UCSD-AML1 (cell line): Measurements from ENCODE around the gene CDC42BPA.
"Not testable (repeated sequence)": the region's sequence is repeated elsewhere in the genome, so short reads cannot be mapped to it uniquely, and the experiment has no call there.

Experiments used
- DNase-seq: peaks from one replicate; lab custom pipeline; 2025; ENCODE audit not compliant: unreplicated experiment; lab: John Stamatoyannopoulos, UW

Gene CDC42BPA

GRCh38 chr1:227134686-227135314 lies 183.5 kb downstream of the CDC42BPA start:
- DNase-seq: no peak

- not testable (repeated sequence) for DNase-seq
Measured at GRCh38 chr1:227132695-227133094, 185.6 kb downstream of the CDC42BPA start.

- no peak for DNase-seq
Measured at GRCh38 chr1:227131193-227131592, 187.1 kb downstream of the CDC42BPA start.

GRCh38 chr1:227127891-227128290 lies 190.4 kb downstream of the CDC42BPA start:
- DNase-seq: no peak

- no peak for DNase-seq
Measured at GRCh38 chr1:227125929-227126545, 192.3 kb downstream of the CDC42BPA start.

GRCh38 chr1:227124473-227124872 lies 193.8 kb downstream of the CDC42BPA start:
- no peak for DNase-seq

- DNase-seq: no peak
Measured at GRCh38 chr1:227120826-227121225, 197.5 kb downstream of the CDC42BPA start.

- DNase-seq: no peak
Measured at GRCh38 chr1:227112538-227112937, 205.8 kb downstream of the CDC42BPA start.

- DNase-seq: no peak
Measured at GRCh38 chr1:227111782-227112181, 206.5 kb downstream of the CDC42BPA start.

- not testable (repeated sequence) for DNase-seq
Measured at GRCh38 chr1:227105291-227105690, 213.0 kb downstream of the CDC42BPA start.

GRCh38 chr1:227102056-227102455 lies 216.2 kb downstream of the CDC42BPA start:
- DNase-seq: no peak

GRCh38 chr1:227094249-227094966 lies 223.9 kb downstream of the CDC42BPA start:
- DNase-seq: no peak

GRCh38 chr1:227093309-227093708 lies 225.0 kb downstream of the CDC42BPA start:
- DNase-seq: no peak

- no peak for DNase-seq
Measured at GRCh38 chr1:227092069-227092468, 226.2 kb downstream of the CDC42BPA start.

GRCh38 chr1:227086636-227087035 lies 231.7 kb downstream of the CDC42BPA start:
- DNase-seq: no peak

- DNase-seq: no peak
Measured at GRCh38 chr1:227082999-227083746, 235.1 kb downstream of the CDC42BPA start.

- no peak for DNase-seq
Measured at GRCh38 chr1:227077783-227078182, 240.5 kb downstream of the CDC42BPA start.

GRCh38 chr1:227073786-227074185 lies 244.5 kb downstream of the CDC42BPA start:
- DNase-seq: no peak

GRCh38 chr1:227072991-227073390 lies 245.3 kb downstream of the CDC42BPA start:
- no peak for DNase-seq

GRCh38 chr1:227071895-227072587 lies 246.3 kb downstream of the CDC42BPA start:
- no peak for DNase-seq
